ENCODE measurements around the gene SHROOM3. TPM values are rescaled to one million over a fixed set of nuclear protein-coding genes. Genes with fewer than 3 reads are reported as not detected.

Gene SHROOM3
- total and polyA plus RNA-seq, 4 donors = 4.7 to 25.8 (median 8.7) TPM

DNA sequence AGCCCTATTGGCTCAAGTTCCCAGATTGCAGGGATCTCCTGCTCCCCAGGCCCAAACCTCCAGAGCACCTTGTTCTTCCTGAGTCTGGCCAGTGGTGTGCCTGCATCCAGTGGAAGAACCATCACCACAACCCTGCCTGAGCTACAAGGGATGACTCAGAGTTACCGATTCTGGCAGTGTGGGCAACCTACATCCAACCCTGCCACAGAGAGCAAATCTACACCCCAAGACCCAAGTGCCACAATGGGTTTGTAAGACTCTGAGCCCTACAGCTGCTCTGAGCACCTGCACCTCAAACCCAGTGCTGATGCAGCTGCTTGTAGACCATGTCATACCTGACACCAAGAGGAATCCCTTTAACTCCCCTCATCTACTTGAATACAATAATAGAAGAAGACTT, 352.9 kb downstream of the SHROOM3 start:
- H3K4me1 ChIP-seq (ENCODE audit: control insufficient read depth in 4 of 4, insufficient read depth in 4 of 4, low read length in 3 of 4) = peaks cover 0 to 4% (median 0%) of the 10 kb centered on the region in 4 donors
- H3K4me3 ChIP-seq (ENCODE audit: low read depth in 1 of 3, low read length in 3 of 3) = no peak overlapping the region
- no peaks in the 10 kb centered on the region for H3K9me3 ChIP-seq (ENCODE audit: control insufficient read depth in 4 of 4, low read length in 3 of 4)
- no peaks in the 10 kb centered on the region for H3K27me3 ChIP-seq (ENCODE audit: control insufficient read depth in 4 of 4, insufficient read depth in 4 of 4, low read length in 3 of 4)
- H3K27ac ChIP-seq (ENCODE audit: low read depth in 1 of 2, low read length in 2 of 2) = no peak overlapping the region
- TF ChIP-seq GABPA (IDR thresholded peaks at IDR 0.05 in 1 of 2, conservative IDR thresholded peaks at IDR 0.05 in 1 of 2) = no peak
- TF ChIP-seq RXRA (IDR thresholded peaks at IDR 0.05) = no peak
- no peak for TF ChIP-seq SP1 (IDR thresholded peaks at IDR 0.05)
- no peak for TF ChIP-seq YY1 (IDR thresholded peaks at IDR 0.05)
- no peak for TF ChIP-seq FOXA2 (IDR thresholded peaks at IDR 0.05)
- TF ChIP-seq, protein P1, sequence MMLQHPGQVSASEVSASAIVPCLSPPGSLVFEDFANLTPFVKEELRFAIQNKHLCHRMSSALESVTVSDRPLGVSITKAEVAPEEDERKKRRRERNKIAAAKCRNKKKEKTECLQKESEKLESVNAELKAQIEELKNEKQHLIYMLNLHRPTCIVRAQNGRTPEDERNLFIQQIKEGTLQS (IDR thresholded peaks at IDR 0.05) = no peak
- no peak for TF ChIP-seq TAF1 (conservative IDR thresholded peaks at IDR 0.05)
- no peak for TF ChIP-seq FOXA1 (IDR thresholded peaks at IDR 0.05)
- TF ChIP-seq JUND (IDR thresholded peaks at IDR 0.05) = no peak
- no peak for TF ChIP-seq HNF4A (conservative IDR thresholded peaks at IDR 0.05)
- TF ChIP-seq, protein P2, sequence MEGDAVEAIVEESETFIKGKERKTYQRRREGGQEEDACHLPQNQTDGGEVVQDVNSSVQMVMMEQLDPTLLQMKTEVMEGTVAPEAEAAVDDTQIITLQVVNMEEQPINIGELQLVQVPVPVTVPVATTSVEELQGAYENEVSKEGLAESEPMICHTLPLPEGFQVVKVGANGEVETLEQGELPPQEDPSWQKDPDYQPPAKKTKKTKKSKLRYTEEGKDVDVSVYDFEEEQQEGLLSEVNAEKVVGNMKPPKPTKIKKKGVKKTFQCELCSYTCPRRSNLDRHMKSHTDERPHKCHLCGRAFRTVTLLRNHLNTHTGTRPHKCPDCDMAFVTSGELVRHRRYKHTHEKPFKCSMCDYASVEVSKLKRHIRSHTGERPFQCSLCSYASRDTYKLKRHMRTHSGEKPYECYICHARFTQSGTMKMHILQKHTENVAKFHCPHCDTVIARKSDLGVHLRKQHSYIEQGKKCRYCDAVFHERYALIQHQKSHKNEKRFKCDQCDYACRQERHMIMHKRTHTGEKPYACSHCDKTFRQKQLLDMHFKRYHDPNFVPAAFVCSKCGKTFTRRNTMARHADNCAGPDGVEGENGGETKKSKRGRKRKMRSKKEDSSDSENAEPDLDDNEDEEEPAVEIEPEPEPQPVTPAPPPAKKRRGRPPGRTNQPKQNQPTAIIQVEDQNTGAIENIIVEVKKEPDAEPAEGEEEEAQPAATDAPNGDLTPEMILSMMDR (IDR thresholded peaks at IDR 0.05; ENCODE audit: low read depth, low read length, missing input control) = no peak
- TF ChIP-seq NR2F2 (IDR thresholded peaks at IDR 0.05) = no peak
- TF ChIP-seq RAD21 (IDR thresholded peaks at IDR 0.05) = no peak
- no peak for TF ChIP-seq EGR1 (IDR thresholded peaks at IDR 0.05; ENCODE audit: low read depth in 2 of 2)
- TF ChIP-seq, protein P3, sequence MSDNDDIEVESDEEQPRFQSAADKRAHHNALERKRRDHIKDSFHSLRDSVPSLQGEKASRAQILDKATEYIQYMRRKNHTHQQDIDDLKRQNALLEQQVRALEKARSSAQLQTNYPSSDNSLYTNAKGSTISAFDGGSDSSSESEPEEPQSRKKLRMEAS (IDR thresholded peaks at IDR 0.05) = no peak
- TF ChIP-seq, protein P4, sequence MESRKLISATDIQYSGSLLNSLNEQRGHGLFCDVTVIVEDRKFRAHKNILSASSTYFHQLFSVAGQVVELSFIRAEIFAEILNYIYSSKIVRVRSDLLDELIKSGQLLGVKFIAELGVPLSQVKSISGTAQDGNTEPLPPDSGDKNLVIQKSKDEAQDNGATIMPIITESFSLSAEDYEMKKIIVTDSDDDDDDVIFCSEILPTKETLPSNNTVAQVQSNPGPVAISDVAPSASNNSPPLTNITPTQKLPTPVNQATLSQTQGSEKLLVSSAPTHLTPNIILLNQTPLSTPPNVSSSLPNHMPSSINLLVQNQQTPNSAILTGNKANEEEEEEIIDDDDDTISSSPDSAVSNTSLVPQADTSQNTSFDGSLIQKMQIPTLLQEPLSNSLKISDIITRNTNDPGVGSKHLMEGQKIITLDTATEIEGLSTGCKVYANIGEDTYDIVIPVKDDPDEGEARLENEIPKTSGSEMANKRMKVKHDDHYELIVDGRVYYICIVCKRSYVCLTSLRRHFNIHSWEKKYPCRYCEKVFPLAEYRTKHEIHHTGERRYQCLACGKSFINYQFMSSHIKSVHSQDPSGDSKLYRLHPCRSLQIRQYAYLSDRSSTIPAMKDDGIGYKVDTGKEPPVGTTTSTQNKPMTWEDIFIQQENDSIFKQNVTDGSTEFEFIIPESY (IDR thresholded peaks at IDR 0.05) = no peak
- peaks cover 0 to 6% (median 0%) of the 10 kb centered on the region in 4 donors for H3K36me3 ChIP-seq (ENCODE audit: control insufficient read depth in 4 of 4, insufficient read depth in 3 of 4, low read depth in 1 of 4, low read length in 3 of 4)
- 87% methylated on average over 1 of the region's 1 CpG for WGBS
- H3K9ac ChIP-seq (ENCODE audit: low read depth in 1 of 2, low read length in 2 of 2) = no peak overlapping the region
- no peak for DNase-seq (ENCODE audit: low spot score)

DNA sequence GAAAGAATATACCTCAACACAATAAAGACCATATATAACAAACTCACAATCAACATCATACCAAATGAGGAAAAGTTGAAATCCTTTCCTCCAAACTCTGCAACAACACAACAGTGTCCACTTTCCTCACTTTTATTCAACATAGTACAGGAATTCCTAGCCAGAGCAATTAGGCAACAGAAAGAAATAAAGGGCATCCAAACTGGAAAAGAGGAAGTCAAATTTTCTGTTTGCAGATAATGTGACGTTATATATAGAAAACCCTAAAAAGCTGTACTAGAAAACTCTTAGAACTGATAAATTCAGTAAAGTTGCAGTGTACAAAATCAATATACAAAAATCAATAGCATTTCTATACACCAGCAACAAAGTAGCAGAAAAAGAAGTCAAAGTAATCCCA, 355.3 kb downstream of the SHROOM3 start:
- H3K27ac ChIP-seq (ENCODE audit: low read depth in 1 of 2, low read length in 2 of 2) = no peak overlapping the region
- no peaks in the 10 kb centered on the region for H3K9me3 ChIP-seq (ENCODE audit: control insufficient read depth in 4 of 4, low read length in 3 of 4)
- H3K4me3 ChIP-seq (ENCODE audit: low read depth in 1 of 3, low read length in 3 of 3) = no peak overlapping the region
- 62% methylated on average over 1 of the region's 1 CpG for WGBS
- H3K36me3 ChIP-seq (ENCODE audit: control insufficient read depth in 4 of 4, insufficient read depth in 3 of 4, low read depth in 1 of 4, low read length in 3 of 4) = peaks cover 0 to 3% (median 0%) of the 10 kb centered on the region in 4 donors
- H3K27me3 ChIP-seq (ENCODE audit: control insufficient read depth in 4 of 4, insufficient read depth in 4 of 4, low read length in 3 of 4) = no peaks in the 10 kb centered on the region
- H3K9ac ChIP-seq (ENCODE audit: low read depth in 1 of 2, low read length in 2 of 2) = no peak overlapping the region
- peaks cover 0 to 4% (median 0%) of the 10 kb centered on the region in 4 donors for H3K4me1 ChIP-seq (ENCODE audit: control insufficient read depth in 4 of 4, insufficient read depth in 4 of 4, low read length in 3 of 4)
- DNase-seq (ENCODE audit: low spot score) = no peak
- TF ChIP-seq NR2F2 (IDR thresholded peaks at IDR 0.05) (no peak), JUND (IDR thresholded peaks at IDR 0.05) (no peak), YY1 (IDR thresholded peaks at IDR 0.05) (no peak), GABPA (IDR thresholded peaks at IDR 0.05 in 1 of 2, conservative IDR thresholded peaks at IDR 0.05 in 1 of 2) (no peak), RXRA (IDR thresholded peaks at IDR 0.05) (no peak), FOXA2 (IDR thresholded peaks at IDR 0.05) (no peak), SP1 (IDR thresholded peaks at IDR 0.05) (no peak), RAD21 (IDR thresholded peaks at IDR 0.05) (no peak), EGR1 (IDR thresholded peaks at IDR 0.05; ENCODE audit: low read depth in 2 of 2) (no peak)
- TF ChIP-seq, protein P1 (IDR thresholded peaks at IDR 0.05) = no peak
- TF ChIP-seq, protein P3 (IDR thresholded peaks at IDR 0.05) = no peak

Data from liver (tissue), 9 donors.